Measurements from ENCODE around the gene HPGDS.
"Not testable (repeated sequence)": the region's sequence is repeated elsewhere in the genome, so short reads cannot be mapped to it uniquely, and the experiment has no call there.

HPGDS gene

DNA sequence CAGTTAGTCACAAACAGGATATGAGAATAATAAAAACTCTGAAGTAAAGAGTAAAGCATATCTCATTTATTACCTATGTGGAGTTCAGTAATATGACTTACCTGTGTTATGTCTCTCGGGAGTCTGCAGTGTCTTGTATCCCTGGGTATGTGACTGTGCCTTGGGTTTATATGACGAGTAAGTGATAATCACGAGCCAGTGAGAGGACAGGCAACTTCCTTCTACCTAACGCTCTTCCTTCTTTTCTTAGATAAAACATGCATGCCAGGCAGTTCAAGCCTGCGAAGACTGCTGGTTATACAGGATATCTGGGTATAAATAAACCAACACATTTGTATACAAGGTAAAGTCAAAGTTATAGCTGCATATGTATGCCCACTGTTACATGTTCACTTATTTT, at the start of gene HPGDS:
HPGDS (minus strand) TSS at position 143 of the 400 bp plus-strand sequence. CDS start 8,207 bp downstream, outside the sequence.
- DNase-seq: no peak

DNA sequence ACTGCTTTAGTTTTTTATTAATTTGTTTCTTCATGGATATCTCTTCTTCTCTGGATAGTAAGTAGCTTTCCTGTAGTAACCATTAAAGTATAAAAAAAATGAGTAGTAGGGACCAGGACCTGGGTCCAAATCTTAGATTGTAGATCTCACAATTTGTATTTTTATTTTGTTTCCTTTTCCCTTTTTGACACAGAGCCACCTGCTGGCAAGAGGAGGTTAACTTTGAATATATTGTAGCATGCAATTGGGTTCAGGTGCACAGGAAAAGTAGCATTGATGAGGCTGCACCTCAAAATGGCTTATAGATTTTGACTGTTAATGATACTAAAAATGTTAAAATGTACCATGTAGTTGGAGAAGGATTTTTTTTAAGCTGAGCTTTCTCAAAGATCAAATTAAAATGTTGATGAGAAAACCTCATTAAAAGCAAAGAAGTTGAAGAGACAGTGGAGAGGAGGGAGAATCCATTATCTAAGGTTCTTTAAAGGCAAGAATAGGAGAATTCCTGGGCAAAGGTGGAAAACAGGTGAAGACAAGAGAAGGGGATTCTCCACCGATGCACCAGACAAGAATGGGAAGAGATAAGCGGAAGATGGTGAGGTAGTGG, 48.3 kb upstream of the HPGDS start:
- DNase-seq: peak; percentile 3

DNA sequence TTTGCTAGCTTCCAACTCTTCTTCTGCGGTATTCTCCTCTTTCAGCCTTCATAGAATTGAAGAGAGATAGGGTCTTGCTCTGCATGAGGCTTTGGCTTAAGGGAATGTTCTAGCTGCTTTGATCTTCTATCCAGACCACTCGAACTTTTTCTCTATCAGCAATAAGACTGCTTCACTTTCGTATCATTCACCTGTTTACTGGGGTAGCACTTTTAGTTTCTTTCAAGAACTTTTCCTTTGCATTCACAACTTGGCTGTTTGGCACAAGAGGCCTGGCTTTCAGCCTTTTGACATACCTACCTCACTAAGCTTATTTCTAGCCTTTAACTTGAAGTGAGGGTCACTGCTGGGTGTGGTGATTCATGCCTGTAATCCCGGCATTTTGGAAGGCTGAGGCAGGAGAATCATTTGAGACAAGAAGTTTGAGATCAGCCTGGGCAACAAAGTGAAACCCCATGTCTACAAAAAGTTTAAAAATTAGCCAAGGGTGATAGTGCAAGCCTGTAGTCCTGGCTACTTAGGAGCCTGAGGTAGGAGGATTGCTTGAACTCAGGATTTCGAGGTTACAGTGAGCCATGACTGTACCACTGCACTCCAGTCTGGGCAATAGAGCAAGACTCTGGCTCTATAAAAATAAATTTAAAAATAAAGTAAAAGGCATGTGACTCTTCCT, 47.1 kb upstream of the HPGDS start:
- no peak for DNase-seq

DNA sequence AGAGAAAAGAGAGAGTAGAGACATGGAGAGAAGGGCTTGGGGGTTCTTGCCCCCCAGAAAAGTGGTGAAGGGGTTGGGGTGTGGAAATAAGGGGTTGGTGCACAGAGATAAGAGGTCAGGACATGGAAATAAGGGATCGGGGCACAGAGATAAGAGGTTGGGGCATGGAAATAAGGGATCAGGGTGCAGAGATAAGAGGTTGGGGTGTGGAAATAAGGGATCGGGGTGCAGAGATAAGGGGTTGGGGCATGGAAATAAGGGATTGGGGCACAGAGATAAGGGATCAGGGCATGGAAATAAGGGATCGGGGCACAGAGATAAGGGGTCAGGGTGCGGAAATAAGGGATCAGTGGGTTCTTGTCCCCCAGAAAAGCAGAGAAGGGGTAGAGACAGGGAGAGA, 45.3 kb upstream of the HPGDS start:
- not testable (repeated sequence) for DNase-seq

DNA sequence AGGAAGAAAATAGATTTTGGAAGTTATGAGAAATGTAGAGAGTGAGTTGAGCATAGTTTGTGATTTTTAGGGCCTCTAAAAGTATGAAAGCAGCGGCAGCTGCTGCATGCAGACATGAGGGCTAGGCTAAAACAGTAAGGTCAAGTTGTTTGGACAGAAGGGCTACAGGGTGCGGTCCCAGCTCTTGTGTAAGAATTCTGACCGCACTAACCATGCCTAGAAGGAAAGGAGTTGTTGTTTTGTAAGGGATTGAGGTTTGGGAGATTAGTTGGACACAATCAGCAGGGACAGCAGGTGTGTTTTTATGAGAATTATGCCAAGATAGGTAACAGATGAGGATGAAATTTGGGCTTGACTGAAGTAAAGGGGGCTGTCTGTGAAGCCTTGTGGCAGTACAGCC, 42.8 kb upstream of the HPGDS start:
- DNase-seq: not testable (repeated sequence)

DNA sequence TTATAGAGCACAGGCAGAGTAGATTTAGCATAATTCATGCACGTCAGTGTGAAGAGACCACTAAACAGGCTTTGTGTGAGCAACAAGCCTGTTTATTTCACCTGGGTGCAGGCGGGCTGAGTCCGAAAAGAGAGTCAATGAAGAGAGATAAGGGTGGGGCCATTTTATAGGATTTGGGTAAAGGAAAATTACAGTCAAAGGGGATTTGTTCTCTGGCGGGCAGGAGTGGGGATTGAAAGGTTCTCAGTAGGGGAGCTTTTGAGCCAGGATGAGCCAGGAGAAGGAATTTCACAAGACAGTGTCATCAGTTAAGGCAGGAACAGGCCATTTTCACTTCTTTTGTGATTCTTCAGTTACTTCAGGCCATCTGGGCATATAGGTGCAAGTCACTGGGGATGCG, 40.3 kb upstream of the HPGDS start:
- DNase-seq: not testable (repeated sequence)

DNA sequence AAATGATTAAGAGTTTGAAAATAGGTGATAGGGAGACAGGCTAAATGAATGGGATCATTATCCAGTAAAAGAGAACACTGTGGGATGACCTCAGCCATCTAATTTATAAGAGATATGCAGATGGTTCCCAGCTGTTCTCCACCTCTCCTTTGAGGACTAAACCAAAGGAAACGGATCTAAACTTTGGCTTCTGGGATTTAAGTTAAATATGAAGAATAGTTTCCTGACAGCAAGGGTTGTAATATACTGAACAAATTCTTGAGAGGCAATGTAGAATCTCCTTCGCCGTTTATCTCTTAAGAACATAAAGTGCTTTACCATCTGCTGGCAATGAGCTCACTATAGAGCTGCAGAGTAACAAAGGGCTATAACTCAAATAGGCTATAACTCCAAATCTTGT, 35.4 kb upstream of the HPGDS start:
- DNase-seq: no peak

DNA sequence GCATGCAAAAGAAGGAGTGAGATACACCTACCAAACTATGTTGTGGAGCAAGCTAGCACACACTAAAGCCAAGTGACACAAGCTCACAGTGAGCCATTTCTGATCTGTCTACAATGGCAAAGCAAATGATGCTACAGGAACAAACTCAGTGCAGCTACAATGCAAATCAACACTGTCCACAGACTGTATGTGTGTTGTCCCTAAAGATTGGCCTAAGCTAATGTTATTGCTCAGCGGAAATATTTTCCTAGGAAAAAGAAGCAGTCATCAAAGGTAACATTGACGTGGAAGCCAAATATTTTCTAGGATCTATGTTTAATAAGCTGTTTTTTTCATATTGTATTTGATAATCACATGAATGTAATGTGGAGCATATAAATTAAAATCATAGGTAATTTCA, 34.7 kb upstream of the HPGDS start:
- DNase-seq: no peak

DNA sequence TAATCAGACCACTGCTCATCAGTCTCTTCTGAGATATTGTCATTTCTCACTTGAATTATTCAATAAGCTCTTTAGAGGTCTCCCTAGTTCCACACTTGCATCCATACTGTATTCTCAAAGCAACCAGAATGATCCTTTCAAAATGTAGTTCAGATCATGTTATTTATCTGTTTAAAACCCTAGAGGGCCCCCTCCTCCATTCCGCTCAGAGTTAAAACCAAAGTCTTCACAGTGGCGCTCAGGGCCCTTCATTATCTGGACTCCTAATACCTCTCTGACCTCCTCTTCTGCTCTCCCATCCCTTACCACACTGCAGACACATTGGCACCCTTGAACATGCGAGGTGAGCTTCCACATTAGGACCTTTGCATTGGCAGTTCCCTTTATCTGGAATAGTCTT, 32.7 kb upstream of the HPGDS start:
- no peak for DNase-seq

DNA sequence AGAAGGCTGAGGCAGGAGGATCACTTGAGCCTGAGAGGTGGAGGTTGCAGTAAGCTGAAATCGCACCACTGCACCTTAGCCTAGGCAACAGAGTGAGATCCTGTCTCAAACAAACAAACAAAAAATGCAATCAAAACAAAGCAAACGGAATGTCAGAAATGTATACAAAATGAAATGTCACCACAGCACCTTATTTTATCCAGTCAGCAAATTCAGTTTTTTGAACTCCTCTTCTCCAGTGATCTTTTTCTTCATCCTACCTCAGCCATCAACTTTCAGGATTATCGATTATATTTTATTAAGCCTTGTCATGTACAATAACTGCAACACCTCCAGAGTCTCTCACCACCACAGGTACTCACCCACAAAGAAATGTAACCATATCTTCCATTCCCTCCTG, 31.1 kb upstream of the HPGDS start:
- no peak for DNase-seq

DNA sequence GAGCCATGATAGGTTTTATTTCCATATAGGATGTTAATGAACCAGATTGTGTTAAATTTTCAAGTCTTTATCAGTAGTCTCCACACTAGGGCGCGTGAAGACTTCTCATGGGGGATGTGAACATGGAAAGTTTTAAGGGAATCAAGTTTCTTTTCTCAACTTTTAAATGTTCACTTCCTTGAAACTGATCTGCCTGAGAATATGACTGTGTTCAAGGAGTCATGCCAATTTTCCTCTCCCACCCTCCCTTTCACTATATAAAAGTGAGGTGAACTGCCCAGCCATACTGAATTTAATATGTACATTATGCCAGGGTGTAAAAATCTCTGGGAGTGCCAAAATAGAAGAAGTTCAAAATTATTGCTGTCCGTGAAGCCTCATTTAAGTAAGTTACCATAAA, 30.4 kb upstream of the HPGDS start:
- DNase-seq: no peak

DNA sequence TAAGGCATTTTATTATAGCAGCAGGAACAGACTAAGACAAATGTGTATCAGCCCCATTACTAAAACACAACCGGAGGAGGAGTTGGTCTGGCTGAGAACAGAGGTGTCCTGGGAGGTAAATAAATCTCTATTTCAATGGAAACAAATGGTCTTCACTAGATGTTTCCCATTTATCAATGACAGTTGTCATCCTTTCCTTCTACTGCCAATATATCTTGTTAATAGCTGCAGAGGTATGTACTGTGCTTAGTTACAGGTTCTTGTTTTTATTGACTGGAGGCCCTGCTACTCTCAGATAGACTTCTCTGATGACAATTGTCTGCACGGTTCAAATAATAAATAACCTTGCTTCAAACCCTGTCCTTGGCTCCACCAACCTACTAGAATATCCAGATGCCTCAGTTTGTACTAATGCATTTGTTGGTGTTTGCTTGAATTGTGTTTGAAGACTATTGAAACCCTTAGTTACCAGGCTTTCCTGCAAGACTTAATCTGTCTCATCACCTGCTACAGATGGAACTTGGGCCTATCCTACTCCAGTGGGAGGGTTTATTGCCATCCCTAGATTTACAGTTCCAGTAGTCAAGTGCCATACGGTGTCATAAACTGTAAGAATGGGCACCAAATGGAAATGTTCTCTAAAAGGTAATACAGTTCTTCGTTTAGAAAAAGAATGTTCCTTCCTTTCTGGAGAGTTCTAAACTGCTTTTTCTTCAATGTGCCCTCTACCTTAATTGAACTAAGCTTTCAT, 29.8 kb upstream of the HPGDS start:
- DNase-seq: no peak

DNA sequence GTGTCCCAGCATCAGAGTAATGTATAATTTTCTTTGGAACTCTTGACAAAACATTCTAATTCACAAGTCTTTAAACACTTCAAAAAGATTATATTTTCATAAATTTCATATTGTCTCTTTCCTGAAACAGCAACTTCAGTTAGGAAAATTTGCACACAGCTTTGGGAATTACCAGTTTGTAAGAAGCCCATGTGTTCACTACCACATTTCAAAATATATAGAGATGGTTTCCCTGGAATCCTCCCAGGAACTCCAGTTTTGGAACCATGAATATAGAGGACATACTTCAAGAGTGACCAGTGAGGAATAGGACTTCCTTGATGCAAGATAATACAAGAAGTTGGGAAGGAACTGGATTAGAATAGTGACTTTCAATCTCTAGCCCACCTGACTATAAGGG, 28.7 kb upstream of the HPGDS start:
- no peak for DNase-seq

DNA sequence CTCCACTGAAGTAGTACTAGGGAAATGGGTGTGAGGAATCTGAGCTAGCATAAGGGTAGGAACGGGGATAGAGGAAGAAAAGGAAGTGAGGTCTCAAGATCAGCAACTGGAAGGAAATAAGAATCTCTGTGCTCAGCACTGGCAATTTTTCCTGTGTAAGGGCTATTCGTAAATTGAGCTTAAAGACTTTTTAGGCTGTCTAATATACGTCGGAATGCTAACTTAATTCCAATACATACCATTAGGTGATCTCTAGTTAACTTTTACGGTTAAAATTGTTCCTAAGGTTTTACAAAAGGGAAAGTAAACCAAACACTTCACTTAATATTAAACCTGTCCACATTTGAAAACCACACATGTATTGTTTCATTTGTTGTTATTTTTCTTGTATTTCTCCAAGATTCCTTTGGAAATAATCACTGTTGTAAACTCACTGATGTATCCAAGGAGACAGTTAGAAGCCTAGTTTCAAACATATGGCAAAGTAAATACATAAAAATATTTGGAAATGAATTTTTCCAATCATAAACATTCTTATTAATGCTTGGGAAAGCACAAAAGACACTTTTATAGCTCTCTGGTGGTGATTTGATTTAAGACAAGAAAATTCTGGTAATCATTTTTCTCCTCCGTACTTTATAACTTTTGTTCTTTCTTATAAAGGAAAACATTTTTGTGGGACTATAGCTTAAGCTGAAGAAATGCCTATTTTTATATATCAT, 28.1 kb upstream of the HPGDS start:
- DNase-seq: no peak

DNA sequence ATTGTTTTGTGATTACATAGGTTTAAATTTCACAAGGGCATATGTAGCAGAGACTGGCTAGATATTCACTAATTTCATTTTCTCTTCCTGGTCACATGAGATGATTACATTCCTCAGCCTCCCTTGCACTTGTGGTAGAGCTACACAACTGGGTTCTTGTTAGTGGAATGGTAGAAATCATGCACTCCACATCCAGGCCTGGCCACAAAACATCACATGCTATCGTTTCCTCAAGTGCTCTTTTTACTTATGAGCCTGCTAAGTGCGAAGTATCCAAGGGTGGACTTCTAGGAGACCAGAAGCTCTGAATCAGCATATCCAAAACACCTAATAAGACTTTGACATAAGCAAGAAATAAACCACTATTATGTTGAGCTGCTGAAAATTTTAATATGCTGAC, 26.4 kb upstream of the HPGDS start:
- no peak for DNase-seq

DNA sequence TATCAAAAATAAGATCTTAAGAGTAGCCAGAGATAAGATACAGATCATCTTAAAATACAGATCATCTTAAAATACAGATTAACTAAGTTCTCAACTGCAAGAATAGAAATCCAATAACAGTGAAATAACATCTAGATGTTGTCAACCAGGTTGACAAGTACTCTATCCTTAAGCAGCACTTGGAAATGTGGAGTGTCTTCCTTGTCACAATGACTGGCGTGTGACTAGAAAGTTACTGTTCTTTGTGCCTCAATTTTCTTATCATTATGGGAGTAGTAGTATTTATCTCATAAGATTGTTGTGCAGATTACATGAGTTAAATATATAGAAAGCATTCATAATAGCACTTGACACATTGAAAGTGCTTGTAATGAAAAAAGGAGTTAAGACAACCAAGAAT, 25.8 kb upstream of the HPGDS start:
- DNase-seq: no peak

DNA sequence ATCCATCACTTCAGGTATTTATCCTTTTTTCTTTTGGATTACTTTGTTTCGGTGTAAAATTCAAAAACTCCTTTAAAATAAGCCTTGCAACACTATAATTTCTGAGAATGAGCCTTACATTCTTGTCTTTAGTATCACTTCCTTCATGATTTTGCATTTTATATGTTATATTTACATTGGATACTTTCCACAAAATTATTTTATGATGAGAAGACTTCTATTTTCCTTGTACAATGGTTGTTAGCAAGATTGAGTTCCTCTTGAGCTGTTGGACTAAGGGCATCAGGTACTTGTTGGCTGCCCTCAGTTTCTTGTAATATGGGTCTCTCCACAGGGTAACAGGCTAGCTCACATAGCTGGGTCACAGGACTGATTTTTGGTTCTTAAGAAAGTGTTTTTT, 22.7 kb upstream of the HPGDS start:
- no peak for DNase-seq

DNA sequence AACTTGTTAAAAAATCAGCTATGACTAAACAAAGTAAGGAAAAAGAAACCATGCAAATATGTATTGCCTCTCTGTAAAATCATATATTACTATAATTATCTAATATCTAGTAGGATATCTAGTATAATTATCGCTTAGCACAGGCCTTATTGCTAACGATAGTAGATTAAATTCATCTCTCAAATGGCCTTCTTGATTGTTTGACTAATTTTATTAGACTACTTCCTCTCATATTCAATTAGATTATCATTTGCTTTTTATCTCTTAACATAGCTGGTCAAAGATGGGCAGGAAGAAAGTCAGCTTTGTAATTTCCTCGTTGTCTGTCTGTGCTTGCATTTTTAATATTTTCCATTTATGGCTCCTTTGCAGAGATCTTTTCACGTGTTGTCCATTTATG, 21.9 kb upstream of the HPGDS start:
- no peak for DNase-seq

DNA sequence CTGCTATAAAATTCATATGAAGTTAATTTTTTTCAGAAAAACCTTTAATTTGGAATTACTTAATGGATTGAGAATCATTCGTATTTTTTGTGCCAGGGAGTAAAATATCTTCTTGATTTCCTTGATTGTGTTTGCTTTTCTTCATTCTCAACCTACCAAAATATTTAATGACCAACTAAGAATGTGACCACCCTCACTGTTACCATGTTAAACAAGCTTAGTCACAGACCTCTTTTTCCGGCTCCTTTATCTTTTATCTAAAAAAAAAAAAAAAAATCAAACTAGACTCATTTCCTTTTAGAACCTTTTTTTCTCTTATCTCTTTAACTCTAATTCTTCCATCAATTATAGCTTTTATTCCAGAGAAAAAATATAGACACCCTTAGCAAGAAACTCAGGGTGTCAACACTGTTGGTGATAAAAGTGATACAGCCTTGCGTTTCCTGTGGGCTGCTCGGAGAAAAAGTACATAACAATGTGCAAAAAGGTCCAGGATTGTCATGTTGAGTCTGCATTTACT, 20.6 kb upstream of the HPGDS start:
- DNase-seq: no peak

DNA sequence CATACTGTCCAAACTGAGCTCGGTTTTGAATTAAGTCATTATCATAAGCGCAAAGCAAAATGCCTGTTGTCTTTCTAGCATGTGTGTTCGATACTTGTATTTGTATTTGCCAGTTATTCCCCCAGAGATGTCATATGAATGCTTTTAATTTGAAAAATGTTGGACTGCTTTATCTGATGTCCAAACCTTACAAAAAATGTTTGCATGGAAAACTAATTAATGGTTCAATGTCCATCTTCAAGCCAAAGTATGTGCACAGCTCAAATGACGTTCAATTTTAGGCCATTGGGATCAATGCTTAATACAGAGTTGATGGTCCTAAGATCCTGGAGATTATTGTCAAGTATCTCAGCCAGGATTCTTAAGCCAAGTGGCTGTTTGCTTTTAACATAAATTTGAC, 17.2 kb upstream of the HPGDS start:
- no peak for DNase-seq

DNA sequence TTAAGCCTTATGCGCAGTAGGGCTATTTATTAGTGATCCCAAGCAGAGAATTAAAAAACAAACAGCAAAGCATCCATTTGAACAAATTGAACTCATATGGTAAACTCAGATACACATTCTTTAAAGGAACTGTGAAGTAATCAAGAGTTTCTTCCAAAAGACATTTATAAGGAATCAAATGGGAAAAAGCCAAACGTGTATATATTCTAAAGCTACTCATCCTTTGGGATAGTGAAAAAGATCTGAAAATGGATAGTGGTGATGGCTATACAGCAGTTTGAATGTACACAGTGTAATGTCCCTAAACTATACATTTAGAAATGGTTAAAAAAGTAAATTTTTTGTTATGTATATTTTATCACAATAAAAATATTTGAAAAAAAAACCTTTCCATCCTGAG, 16.6 kb upstream of the HPGDS start:
- no peak for DNase-seq

DNA sequence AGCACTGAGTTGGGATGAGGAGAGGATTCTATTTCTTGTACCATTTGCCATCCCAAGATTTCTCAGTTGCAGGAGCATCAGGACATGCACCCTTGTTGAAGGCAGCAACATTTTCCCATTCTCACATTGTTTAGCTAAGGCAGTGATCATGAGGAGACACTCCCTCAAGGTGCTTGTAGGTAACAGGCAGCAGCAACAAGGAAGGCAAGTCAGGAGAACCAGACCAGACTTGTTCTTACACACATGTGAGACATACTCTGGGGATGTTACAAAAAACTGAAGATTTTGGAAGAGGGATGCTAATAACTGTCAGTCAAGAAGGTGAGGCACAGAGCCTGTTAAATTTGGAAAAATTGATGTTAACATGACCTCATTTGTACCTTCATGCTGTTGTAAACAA, 15.5 kb upstream of the HPGDS start:
- no peak for DNase-seq

DNA sequence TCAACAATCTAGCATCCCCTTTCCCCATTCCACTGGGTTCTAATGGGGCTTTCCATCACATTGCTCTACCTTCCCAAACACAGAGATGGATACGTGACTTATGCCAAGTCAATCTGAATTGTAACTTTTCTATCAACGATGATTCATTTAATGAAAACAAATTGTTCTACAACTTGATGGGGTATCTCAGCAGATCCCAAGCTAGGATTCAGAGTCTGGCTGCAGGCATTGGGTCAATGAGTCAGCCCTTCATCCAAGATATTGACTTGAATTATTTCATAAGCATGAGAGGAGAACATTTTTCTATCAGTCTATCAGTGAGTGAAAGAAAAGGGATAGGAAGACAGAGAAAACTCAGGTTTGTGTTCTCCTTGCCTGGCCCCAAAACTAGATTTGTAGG, 15.0 kb upstream of the HPGDS start:
- no peak for DNase-seq

DNA sequence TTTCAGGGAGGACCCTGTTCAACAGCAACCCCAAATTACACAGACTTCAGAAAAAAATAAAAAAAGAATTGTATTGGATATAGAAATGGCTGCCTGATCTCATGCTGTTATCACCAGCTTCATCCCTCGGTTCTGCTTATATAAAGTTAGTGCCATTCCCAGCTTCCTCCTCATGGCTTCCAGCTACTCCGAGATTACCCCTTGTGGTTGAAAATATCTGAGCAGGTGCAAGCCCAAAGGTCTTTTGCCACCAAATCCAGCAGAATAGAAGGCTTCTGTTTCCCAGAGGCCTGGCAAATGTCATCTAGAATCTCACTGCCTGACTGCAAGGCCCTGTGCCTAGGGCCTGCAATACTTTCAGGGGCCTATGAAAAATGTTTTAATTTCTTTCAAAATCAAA, 13.8 kb upstream of the HPGDS start:
- no peak for DNase-seq

All from DMS153 (cell line).